NCI-H345 treated with DMSO at 0.1 percent for 48 hours (cell line): ENCODE results near the gene GBE1.
"Not testable (repeated sequence)": the region's sequence is repeated elsewhere in the genome, so short reads cannot be mapped to it uniquely, and the experiment has no call there.

Experiments used
- DNase-seq: peaks from one replicate; lab custom pipeline; 2025; ENCODE audit not compliant: unreplicated experiment; lab: John Stamatoyannopoulos, UW

GBE1 gene

GRCh38 chr3:81753416-81754027, 7.9 kb downstream of the GBE1 start:
- no peak for DNase-seq

DNA sequence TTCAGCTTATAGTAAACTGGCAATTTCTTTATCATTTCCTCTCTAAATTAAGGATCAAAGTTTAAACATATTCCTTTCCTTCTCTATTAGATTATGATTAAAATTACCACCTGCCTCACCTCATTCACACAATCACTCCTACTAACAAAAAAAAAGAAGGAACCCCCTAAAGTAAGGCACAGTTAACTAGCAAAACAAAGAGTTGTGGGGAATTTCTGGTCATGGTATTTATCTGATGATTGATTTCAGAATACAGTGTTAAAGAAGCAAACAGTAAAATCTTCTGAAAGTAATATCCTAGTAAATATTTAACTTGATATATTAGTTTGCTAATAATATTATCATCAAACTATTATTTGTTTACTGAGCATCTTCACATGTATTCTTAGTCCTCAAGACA, 8.8 kb downstream of the GBE1 start:
- no peak for DNase-seq

DNA sequence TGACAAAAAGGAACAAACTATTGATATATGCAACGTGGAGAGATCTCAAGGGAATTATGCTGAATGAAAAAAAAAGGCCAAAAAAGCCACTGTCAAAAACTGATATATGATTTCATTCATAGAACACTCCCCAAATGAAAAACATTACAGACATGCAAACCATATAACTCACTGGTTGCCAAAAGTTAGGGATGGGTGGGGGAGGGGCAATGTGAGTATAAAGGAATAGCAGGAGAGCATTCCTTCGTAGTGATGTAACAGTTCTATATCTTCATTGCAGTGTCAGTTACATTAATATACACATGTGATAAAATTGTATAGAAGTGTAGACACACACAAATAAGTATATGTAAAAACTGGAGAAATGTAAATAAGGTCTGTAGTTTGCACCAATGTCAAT, 12.2 kb downstream of the GBE1 start:
- DNase-seq = no peak

- DNase-seq = not testable (repeated sequence)
Measured at GRCh38 chr3:81747280-81747679, 14.2 kb downstream of the GBE1 start.

DNA sequence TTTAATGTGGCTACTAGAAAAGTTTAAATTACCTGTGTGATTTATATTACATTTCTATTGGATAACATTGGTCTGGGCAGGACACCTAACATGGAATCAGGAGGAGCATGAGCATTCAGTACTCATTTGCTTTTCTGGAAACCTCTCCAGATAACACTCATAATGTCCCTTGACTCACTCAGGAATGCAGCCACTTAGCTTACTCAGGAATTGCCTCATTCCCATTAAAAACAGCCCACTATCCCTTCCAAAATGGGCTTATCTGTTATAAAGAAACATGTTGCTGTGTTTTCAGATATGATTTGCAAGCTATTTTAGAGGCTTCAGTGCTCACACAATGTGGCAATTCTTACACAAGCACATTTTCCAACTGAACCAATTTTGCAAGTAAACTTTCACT, 17.1 kb downstream of the GBE1 start:
- DNase-seq = no peak

DNA sequence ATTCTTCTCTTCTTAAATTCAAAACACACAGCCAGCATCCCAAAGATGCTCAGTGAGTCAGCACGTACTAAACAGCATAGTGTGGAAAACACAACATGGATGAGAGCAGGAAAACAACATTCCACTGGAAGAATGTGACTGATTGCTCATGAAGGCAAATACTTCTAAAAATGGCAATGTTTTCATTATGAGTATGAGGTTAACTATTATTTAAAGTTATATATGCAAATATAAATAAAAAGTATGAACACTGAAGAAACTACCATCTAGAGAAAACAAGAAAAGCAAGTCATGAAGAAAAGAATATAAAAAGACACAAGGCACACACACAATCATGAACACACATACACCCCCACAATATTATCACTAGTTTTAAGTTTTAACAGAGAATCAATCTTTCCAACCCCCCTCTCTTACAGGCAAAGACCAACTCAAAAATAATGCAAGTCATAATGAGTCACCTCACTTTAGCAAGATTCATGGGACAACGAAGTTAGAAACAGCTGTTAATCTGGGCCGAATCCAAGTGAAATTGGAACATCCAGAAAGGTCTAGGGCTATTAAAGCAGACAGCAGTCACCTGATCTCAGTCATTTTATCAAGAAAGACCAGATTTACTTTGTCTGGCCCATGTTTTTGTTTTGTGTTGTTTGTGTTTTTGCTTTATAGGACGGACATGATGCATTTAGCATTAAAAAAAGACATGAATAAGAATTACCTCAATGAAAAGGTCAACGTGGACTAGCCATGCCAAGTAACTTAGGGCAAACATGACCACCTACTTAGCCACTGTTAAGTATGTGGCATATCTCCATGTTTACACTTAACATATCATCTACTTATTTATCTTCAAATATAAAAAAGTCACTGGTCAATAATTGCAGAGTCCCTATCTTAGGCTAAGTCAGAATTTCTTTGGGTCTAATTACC, 18.1 kb downstream of the GBE1 start:
- DNase-seq = no peak

DNA sequence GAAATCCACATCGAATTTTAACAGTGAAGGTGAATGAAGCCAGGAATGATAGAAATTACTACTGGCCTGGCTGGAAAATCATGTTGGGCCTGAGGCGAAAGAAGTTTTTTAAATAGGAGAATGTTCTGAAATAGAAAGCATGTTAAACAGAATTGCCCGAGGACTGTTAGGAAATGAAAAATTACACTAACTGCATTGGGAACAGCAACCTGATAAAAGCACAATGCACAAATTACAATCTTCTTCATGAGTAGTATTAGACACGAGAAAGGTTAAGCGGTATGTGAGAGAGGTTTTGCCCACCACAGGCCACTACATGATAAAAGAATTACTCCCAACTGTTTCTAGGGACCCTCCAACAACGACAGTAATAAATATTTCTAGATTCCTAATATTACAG, 18.9 kb downstream of the GBE1 start:
- no peak for DNase-seq

DNA sequence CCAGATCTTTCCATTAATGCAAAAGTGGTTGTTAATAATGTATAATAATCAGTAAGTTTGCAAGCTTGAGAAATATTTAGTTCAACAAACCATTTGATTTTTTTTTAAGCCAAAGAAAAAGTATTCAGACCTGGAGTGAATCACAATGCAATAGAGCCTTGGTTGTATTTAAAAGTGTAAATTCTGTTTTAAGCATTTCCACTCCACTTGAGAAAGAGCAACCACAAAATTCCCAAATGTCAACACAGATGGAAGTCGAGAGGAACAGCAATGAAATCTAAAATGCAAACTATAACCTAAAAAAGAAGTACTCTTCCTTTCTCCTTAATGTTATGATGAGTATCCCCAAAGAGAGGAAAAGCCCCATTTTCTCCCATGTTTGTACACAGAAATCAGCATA, 20.2 kb downstream of the GBE1 start:
- DNase-seq = no peak

- DNase-seq = no peak
Measured at GRCh38 chr3:81740731-81741130, 20.7 kb downstream of the GBE1 start.

GRCh38 chr3:81735334-81735733, 26.1 kb downstream of the GBE1 start:
- no peak for DNase-seq

- DNase-seq = no peak
Measured at GRCh38 chr3:81734742-81735141, 26.7 kb downstream of the GBE1 start.

- no peak for DNase-seq
Measured at GRCh38 chr3:81732642-81733041, 28.8 kb downstream of the GBE1 start.

DNA sequence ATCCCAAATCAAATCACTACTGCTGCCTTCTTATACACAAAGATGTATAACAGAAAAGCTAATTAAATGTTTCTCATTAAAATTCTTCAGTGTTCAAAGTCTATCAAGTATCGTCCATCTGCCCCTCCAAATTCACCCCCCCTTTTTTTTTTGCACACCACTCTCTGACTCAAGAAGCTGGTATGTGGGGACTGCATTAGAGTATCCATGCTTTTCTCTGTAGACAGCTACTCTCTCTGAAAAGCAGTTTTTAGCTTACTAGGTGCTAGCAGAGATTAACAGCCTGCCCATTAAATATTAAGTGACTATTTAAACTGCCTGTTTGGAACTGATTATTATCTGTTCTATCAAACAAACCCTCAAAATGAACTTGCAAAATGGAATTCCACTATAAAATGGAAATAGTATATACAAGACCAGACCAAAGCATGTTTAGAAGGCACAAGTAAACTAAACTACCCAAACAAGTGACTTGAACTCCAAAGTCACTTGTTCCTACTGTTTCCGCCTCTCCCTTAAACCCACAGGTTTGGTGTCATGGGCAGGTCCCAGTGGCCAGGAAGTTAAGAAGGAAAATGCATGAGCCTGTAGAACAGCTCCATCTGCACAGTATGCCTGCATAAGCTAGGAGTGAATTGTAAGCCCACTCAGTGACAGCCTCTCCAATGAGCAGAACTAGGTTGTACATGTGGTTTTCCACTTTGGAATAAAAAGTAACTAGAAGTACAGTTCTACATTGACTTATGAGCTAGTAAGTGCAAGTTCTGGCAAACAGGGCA, 32.5 kb downstream of the GBE1 start:
- DNase-seq = no peak

DNA sequence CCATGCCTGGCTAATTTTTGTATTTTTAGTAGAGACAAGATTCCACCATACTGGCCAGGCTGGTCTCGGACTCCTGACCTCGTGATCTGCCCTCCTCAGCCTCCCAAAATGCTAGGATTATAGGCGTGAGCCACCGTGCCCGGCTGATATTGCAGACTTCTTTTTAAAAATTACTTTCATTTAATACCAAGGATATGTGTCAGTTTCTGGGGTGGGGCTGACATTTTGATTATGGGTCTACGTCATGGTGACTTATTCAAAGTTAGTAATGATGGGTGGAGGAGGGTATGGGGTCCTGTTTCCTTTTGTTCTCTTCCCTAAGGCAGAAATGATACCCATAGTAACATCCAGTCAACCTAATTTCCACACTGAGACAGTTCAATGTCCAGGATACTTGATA, 34.7 kb downstream of the GBE1 start:
- no peak for DNase-seq

- no peak for DNase-seq
Measured at GRCh38 chr3:81726132-81726531, 35.3 kb downstream of the GBE1 start.

GRCh38 chr3:81723732-81724313, 37.6 kb downstream of the GBE1 start:
- DNase-seq = no peak

DNA sequence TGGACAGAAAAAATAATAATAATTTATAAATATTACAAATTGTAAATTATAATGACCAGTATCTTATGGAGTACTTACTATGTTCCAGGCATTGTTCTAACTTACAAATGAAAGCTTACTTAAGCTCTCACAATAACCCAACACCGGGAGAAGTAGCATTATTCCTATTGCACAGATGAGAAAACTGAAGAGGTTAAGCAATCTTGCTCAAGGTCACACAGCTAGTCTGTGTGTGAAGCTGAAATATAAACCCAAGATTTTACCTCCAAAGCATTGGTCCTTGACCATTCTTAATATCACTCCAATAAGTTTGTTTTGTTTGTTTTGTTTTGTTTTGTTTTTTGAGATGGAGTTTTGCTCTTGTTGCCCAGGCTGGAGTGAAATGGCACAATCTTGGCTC, 43.1 kb downstream of the GBE1 start:
- DNase-seq = no peak

DNA sequence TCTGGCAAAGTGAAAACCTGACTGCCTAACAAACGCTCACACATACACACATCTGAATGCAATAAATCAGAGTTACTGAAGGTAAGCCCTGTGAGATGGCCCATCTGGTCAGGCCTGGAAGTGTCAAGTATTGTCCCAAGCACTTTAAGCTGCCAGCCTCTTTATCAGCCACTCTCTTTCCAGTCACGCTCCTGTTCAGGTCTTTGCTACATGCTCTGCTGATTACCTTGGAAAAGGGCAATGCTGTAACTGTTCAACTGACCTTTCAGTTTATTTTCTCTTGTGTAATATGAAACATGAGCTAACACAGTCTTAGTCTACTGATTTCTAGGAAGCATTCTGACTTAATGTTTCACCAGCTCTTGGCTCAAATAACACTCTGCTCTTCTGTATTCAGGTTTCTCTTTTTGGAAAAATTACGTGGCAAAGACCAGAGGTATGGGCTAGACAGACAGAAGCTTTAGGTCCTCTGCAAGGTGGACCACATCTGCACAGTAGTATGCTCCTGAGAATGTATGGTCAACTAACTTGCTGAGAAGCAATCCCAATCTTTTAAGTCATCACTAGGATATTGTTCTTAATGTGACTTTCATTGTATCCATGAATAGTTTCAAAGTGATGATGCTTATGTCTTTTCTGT, 44.5 kb downstream of the GBE1 start:
- no peak for DNase-seq

DNA sequence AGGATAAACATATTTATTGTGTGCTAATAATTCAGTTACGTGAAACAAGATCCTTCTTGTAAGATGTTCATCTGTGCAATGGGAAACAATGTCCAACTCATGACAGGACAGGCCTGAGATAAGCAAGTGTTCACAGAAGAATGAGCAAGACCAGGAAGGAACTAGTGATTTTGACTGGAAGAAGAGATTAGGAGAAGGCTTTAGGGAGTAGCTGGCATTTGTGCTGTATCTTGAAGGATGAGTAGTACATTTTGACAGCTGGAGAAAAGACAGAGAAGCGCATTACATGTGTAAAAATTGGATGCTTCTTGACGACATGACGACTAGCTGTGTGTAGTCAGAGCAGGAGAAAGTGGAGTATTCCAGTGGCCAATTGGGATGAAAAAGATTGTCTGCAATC, 48.4 kb downstream of the GBE1 start:
- no peak for DNase-seq

DNA sequence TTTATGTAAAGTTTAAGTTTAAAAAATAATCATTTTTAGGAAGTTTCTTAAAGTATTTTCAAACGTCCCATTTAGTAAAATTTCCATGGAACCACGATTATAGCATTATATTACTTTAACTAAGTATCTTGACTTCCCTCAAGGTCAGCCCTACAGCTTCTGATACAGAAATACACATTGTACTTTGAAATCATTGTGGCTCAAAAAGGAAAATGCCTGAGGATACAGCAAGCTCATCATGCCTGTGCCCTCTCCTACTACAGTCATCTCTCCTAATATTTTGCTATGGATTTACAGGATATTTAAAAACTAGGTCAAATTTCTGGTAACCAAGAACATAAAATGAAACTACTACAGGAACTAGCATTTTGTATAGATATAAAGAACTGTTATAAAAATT, 51.8 kb downstream of the GBE1 start:
- DNase-seq = no peak

DNA sequence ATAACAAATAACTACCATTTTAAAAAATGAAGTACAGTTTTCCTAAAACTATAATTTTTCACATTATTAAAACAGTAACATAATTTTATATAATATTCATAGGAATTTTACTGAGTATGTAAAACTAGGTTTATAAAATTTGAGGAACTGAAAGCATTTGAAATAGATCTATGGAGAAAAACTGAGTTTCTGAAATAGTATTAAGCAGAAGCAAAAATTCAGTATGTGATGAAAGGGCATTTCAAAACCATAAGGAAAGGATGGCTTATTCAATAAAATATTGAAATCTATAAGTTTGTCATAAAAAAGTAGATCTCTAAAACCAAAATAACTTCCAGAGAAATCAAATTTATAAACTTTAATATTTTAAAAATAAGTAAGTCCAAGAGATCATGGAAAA, 53.4 kb downstream of the GBE1 start:
- no peak for DNase-seq
